GM06990 (cell line): ENCODE measurements around the gene CNTFR.

Experiments used
- DNase-seq: peaks from one replicate; pipeline ENCODE4 v3.0.0-alpha.2; 2011; ENCODE audit not compliant: insufficient read length; ENCODE audit errors: extremely low read depth
- H3K27me3 ChIP-seq: replicated peaks from 2 replicates; pipeline ENCODE4 v1.6.0; 2011; ENCODE audit warnings: low read length; ENCODE audit not compliant: control insufficient read depth, insufficient read depth
- H3K36me3 ChIP-seq: 2 replicates; pipeline ENCODE4 v1.5.1; 2011; ENCODE audit warnings: low read length; ENCODE audit not compliant: control insufficient read depth, insufficient read depth
- H3K4me3 ChIP-seq: replicated peaks from 2 replicates; pipeline ENCODE4 v1.5.1; 2011; ENCODE audit warnings: low read depth, mild to moderate bottlenecking, control low read depth, low read length
- CTCF ChIP-seq: IDR thresholded peaks from 2 replicates; pipeline ENCODE4 v1.5.1; 2011; ENCODE audit warnings: low read length, control low read depth, mild to moderate bottlenecking, inconsistent platforms; ENCODE audit not compliant: insufficient read depth, poor library complexity, severe bottlenecking

The CNTFR gene

DNA sequence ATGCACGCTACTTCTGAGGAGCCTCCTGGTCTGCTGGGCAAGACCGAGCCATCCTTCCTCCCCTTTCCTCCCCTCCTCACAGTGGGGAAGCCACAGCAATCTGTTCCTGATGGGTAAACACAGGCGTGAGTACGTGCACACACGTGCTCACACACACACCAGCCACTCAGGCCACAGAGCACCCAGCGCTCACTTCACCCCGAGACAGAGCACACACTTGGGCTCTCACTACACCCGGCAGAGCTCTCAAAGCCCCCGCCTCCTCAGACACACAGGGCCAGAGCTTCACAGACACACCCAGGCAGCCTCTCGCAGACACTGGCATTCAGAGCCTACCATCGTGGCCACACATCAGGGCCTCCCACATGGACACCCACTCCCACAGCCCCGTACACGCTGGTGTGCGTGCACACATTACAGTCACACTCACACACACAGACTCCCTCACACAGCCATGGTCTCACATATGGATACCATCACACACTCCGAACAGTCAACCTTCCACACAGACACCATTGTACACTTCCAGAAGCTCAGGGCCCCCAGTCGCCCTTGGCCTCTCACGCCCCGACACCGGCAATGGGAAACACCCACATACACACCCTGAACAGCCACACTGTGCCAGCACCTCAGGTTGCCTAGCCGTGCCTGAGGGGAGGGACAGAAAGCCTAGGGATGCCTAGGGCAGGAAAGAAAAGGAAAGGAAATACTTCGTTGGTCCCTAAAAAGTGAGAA is 13.5 kb downstream of the CNTFR start:
- no peak for DNase-seq
- no peak for TF ChIP-seq CTCF
- Histone ChIP-seq H3K36me3 (no peaks in the 10 kb centered on the region), H3K4me3 (no peak overlapping the region), H3K27me3 (peaks cover 9% of the 10 kb centered on the region)

DNA sequence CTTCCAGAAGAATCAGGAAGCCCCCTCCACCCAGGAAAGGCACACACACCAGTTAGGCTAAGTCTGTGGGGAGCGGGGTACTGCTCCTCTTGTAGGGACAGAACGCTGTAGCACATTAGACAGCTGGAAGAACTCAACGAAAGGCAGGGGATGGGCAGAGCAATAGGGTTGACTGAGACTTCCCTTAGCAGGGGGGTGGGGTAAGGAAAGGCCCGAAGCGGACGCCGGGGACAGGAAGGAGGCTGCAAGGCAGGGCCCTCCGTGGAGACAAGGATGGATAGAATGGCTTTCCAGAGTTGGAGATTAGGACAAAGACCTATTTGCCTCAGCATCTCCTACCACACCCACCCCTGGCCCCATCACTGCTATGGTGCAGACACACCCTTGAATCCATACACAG is 14.3 kb downstream of the CNTFR start:
- peaks cover 8% of the 10 kb centered on the region for H3K27me3 ChIP-seq
- no peak overlapping the region for H3K4me3 ChIP-seq
- DNase-seq, result no peak
- H3K36me3 ChIP-seq, result no peaks in the 10 kb centered on the region
- no peak for TF ChIP-seq CTCF

DNA sequence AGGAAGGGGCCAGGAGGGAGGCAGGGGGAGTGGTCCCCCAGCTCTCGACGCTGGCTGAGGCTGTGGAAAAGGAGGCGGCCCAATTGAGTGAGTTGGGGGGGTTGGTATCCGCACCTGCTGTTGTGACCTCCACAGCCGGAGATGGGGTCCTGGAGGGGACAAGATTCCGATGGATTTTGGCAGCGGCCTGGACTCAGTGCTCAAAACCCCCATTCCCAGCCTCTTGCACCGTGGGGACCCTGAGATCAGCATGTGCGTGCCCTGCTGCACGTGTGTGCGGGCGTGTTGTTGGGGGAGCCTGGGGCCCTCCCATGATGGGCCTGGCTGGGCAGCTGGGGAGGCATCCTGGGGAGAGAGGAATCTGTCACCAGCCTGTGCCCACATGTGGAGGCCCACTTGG is 15.0 kb downstream of the CNTFR start:
- no peak overlapping the region for H3K4me3 ChIP-seq
- no peaks in the 10 kb centered on the region for H3K36me3 ChIP-seq
- TF ChIP-seq CTCF, result no peak
- H3K27me3 ChIP-seq, result peaks cover 9% of the 10 kb centered on the region
- DNase-seq, result no peak

- TF ChIP-seq CTCF, result no peak
- Histone ChIP-seq H3K27me3 (peaks cover 8% of the 10 kb centered on the region), H3K4me3 (no peak overlapping the region), H3K36me3 (no peaks in the 10 kb centered on the region)
- no peak for DNase-seq
Observed at GRCh38 chr9:34573599-34574325, 15.8 kb downstream of the CNTFR start.

DNA sequence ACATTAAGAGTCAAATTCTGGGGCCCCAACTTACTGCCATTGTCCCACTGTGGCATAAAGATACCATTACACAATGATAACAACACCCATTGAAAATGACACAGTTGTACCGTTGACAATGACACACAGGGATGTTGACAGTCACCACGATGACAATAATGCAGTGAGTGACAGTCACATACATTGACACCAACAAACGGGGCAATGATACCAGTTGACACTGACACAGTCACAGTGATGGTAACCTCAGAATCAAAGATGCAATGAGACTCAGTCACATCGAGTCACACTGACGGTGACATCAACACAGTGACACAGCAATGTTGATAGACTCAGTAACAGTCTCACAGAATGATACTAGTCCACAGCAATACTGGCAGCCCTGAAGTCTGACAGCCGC is 16.9 kb downstream of the CNTFR start:
- no peak for TF ChIP-seq CTCF

More for the DNA sequence above, 16.9 kb downstream of the CNTFR start:
- H3K4me3 ChIP-seq, result no peak overlapping the region
- no peaks in the 10 kb centered on the region for H3K36me3 ChIP-seq
- H3K27me3 ChIP-seq, result peaks cover 12% of the 10 kb centered on the region
- no peak for DNase-seq
